GM04504 (cell line): ENCODE results near the gene FOXO6.

Experiments
- DNase-seq: peaks from one replicate; pipeline ENCODE4 v3.0.0-alpha.2; 2012; ENCODE audit warnings: low read depth

FOXO6 gene

GRCh38 chr1:41360786-41361494 is at the start of gene FOXO6:
FOXO6 (plus strand) TSS chr1:41361434.
- DNase-seq: peak; percentile 91

- DNase-seq: no peak
Measured at GRCh38 chr1:41312991-41313645, 48.1 kb upstream of the FOXO6 start.

- no peak for DNase-seq
Measured at GRCh38 chr1:41313661-41314131, 47.5 kb upstream of the FOXO6 start.

- DNase-seq: no peak
Measured at GRCh38 chr1:41314376-41315145, 46.7 kb upstream of the FOXO6 start.

- DNase-seq: no peak
Measured at GRCh38 chr1:41315146-41315822, 46.0 kb upstream of the FOXO6 start.

GRCh38 chr1:41315871-41316270 is 45.4 kb upstream of the FOXO6 start:
- no peak for DNase-seq

- no peak for DNase-seq
Measured at GRCh38 chr1:41317361-41317760, 43.9 kb upstream of the FOXO6 start.

- DNase-seq: no peak
Measured at GRCh38 chr1:41318135-41318534, 43.1 kb upstream of the FOXO6 start.

- no peak for DNase-seq
Measured at GRCh38 chr1:41319106-41319755, 42.0 kb upstream of the FOXO6 start.

GRCh38 chr1:41319807-41320711 is 41.2 kb upstream of the FOXO6 start:
- DNase-seq: no peak

GRCh38 chr1:41320895-41321676 is 40.1 kb upstream of the FOXO6 start:
- DNase-seq: no peak

GRCh38 chr1:41322101-41322661 is 39.1 kb upstream of the FOXO6 start:
- DNase-seq: no peak

GRCh38 chr1:41322835-41323234 is 38.4 kb upstream of the FOXO6 start:
- DNase-seq: no peak

- no peak for DNase-seq
Measured at GRCh38 chr1:41323243-41323642, 38.0 kb upstream of the FOXO6 start.

GRCh38 chr1:41325801-41326200 is 35.4 kb upstream of the FOXO6 start:
- DNase-seq: no peak

- no peak for DNase-seq
Measured at GRCh38 chr1:41327383-41327999, 33.7 kb upstream of the FOXO6 start.

- no peak for DNase-seq
Measured at GRCh38 chr1:41328001-41328615, 33.1 kb upstream of the FOXO6 start.

- no peak for DNase-seq
Measured at GRCh38 chr1:41328780-41329640, 32.2 kb upstream of the FOXO6 start.
